D721Med (cell line): Measurements from ENCODE around the gene LARP1.

ENCODE experiments used
- DNase-seq: peaks from one replicate; pipeline ENCODE4 v3.0.0; 2011; ENCODE audit warnings: low spot score; ENCODE audit not compliant: insufficient read length
- FAIRE-seq: peaks from 2 replicates; lab custom pipeline; 2011; peaks lifted over from hg19 to GRCh38; lab: Jason Lieb, UNC
- CTCF ChIP-seq: IDR thresholded peaks from 2 replicates; pipeline ENCODE4 v1.5.1; 2012; ENCODE audit warnings: mild to moderate bottlenecking, control low read depth; ENCODE audit not compliant: insufficient read depth; ENCODE audit errors: missing control alignments

Gene LARP1

GRCh38 chr5:154795235-154795596 is 40.0 kb downstream of the LARP1 start:
- FAIRE-seq (no peak), DNase-seq (no peak)
- TF ChIP-seq CTCF = no peak

GRCh38 chr5:154797762-154798161 is 42.6 kb downstream of the LARP1 start:
- DNase-seq = no peak
- no peak for TF ChIP-seq CTCF
- no peak for FAIRE-seq

- TF ChIP-seq CTCF = no peak
- DNase-seq (no peak), FAIRE-seq (no peak)
These were observed 45.4 kb downstream of the LARP1 start for GRCh38 chr5:154800582-154800981.

GRCh38 chr5:154801083-154801482 is 45.9 kb downstream of the LARP1 start:
- FAIRE-seq = no peak
- no peak for TF ChIP-seq CTCF
- no peak for DNase-seq

- TF ChIP-seq CTCF = no peak
- no peak for DNase-seq
- FAIRE-seq = no peak
These were observed 46.9 kb downstream of the LARP1 start for GRCh38 chr5:154802050-154802449.

- no peak for DNase-seq
- no peak for TF ChIP-seq CTCF
- no peak for FAIRE-seq
These were observed 51.0 kb downstream of the LARP1 start for GRCh38 chr5:154806176-154806575.

GRCh38 chr5:154811239-154811638 is 56.1 kb downstream of the LARP1 start:
- no peak for FAIRE-seq
- DNase-seq = no peak

More at GRCh38 chr5:154811239-154811638, 56.1 kb downstream of the LARP1 start:
- TF ChIP-seq CTCF = no peak
